SW 1271 (cell line): ENCODE measurements around the gene TCIRG1.
A peak's percentile ranks its signal among the peaks of the same experiment; 100 is the strongest.

Experiments used
- DNase-seq, 2 experiments: peaks; one replicate each; lab custom pipeline; 2025; lab: John Stamatoyannopoulos, UW

The TCIRG1 gene

DNA sequence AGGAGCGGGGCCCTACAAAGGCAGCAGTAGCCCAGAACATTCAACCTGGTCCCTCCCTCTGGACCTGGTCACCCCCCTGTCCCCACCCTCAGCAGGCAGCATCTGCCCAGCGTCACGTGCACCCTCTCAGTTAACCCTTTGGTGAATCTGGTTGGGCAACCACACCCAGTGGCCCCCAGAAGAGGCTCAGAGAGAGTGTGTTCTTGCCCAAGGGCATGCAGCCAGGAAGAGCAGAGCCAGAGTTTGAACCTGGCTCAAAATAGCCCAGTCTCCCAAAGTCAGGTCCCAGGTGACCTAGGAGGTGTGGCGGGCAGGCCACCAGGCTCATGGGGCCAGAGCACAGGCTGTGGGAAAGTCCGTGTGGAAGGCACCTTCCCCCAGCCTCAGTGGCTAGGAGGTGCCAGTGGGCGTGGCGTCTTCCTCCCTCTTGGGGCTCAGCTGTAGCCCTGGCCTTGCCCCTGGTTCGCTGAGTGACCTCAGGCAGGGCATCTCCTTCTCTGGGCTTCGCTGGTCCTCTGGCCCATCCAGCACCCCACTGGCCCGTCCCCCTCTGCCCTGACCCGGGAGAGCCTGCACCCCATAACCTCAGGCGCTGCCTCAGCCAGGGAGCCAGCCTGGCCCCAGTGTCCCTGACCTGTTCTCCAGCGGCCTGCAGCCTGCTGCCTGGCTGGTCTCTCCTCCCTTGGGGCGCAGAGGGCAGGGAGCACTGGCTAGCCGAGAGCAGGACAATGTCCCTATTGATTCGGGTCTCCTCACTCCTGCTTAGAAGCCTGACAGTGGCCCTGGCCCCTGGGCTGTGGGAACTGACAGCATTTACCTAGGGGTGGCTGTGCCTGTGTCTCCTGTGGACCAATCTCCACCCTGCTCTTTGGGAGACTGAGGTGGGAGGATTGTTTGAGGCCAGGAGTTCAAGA lies 21.7 kb upstream of the TCIRG1 start:
- DNase-seq, result peak in 1 of 2 experiments; percentile 36

DNA sequence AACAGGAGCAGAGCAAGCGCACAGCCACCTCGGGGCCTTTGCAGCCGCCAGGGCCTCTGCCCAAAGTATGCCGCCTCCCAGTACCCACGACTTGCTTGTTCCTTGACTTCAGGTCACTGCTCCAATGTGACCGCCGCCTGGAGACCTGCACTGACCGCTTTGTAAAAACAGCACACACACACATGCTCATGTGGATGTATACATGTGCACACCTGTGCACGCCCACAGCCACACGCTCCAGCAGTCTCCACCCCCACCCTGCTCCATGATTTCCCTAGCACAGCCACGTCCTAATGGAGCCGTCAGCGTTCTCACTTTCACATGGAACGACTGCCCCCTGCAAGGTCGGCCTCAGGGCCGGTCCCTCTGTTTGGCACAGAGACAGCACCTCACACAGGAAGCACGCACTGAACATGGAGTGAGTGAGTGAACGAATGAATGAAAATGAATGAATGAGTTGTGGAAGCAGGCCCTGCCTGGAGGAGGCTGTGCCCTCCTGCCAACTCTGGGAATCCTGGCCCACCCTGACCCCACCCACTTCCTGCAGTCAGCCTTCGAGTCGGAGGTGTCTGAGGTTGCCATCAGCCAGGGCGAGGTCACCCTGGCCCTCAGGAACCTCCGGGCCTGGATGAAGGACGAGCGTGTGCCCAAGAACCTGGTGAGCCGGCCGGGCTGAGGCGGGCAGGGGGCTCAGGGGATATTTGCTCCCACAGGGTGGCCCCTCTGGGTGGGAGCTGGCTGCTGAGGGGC lies 20.7 kb upstream of the TCIRG1 start:
- no peak for DNase-seq

GRCh38 chr11:68018730-68019190 lies 20.1 kb upstream of the TCIRG1 start:
- DNase-seq, result no peak

- no peak for DNase-seq
Observed at GRCh38 chr11:68019486-68019885, 19.3 kb upstream of the TCIRG1 start.

DNA sequence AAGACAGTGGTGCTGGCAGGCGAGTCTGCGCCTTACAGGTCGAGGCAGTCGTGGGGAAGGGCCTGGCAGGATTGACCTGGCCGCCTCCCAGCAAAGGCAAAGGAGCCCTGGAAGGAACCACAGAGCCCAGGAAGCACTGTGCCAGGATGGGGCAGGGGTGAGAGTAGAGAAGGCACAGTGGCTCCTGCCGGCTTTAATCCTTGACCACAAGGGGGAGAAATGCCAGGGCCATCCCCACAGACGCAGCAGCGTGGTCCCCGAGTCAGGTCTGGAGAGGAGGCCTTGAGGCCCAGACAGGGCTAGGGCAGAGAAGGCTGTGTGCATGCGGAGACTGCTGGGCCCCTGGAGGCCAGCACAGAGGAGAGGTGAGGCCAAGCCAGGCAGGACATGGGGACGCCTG lies 18.2 kb upstream of the TCIRG1 start:
- peak; percentile 33 to 62 for DNase-seq

DNA sequence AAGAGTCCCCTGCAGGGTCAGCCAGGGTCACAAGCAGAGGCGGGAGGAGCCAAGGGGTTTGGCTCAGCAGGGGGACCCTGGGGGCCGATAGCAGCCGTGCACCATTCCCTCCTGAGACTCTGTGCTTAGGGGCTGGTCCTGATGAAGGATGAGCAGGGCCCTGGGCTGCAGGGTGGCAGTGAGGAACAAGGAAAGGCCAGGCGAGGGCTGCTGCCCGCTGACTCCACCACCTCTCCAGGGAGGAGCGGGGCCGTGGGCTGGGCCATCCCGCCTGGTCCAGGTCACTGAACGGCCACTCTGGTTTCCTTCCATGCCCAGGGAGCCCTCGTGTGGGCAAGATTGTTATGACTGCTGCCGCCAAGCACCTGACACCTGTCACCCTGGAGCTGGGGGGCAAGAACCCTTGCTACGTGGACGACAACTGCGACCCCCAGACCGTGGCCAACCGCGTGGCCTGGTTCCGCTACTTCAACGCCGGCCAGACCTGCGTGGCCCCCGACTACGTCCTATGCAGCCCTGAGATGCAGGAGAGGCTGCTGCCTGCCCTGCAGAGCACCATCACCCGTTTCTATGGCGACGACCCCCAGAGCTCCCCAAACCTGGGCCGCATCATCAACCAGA lies 17.5 kb upstream of the TCIRG1 start:
- peak in 1 of 2 experiments; percentile 44 for DNase-seq

DNA sequence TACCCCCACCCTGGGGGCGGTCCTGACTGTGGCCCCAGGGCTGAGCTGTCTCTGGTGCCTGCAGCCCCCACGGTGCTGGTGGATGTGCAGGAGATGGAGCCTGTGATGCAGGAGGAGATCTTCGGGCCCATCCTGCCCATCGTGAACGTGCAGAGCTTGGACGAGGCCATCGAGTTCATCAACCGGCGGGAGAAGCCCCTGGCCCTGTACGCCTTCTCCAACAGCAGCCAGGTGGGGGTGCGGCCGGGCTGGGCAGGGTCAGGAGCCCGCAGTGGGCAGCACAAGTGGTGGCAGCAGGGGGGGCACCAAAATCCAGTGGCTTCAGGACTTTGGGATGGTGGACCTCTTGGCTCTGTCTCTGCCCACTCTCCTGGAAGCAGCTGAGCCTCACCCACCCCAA lies 16.3 kb upstream of the TCIRG1 start:
- DNase-seq, result no peak

DNA sequence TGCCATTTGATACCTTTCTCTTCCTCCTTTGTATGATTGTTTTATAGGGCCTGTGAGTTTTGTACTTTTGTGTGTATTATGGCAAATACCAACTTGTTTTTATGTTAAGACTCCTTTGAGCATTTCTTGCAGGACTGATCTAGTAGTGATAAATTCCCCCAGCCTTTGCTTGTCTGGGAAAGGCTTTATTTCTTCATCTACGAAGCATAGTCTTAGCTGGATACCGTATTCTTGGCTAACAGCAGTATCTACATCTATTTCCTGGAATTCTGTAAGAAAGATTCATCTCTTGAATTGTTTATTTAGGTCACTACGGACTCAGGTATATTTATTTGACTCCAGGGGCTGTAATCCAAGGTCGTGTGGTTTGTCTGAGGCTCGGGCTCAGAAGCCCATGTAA lies 14.3 kb upstream of the TCIRG1 start:
- no peak for DNase-seq

GRCh38 chr11:68025047-68025446 lies 13.8 kb upstream of the TCIRG1 start:
- DNase-seq, result peak in 1 of 2 experiments; percentile 36

- DNase-seq, result no peak
Observed at GRCh38 chr11:68026391-68027105, 12.3 kb upstream of the TCIRG1 start.

DNA sequence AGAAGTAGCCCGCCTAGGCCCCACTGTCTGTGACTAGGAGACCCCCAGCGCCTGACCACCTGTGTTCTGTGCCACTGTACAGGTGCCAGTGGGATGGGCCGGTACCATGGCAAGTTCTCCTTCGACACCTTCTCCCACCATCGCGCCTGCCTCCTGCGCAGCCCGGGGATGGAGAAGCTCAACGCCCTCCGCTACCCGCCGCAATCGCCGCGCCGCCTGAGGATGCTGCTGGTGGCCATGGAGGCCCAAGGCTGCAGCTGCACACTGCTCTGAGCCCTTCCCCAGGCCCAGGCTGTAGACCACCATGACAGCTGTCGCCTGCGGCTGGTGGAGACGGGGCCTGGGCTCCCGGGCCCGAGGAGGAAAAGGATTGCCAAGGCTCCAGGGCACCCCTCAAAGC lies 11.2 kb upstream of the TCIRG1 start:
- no peak for DNase-seq

DNA sequence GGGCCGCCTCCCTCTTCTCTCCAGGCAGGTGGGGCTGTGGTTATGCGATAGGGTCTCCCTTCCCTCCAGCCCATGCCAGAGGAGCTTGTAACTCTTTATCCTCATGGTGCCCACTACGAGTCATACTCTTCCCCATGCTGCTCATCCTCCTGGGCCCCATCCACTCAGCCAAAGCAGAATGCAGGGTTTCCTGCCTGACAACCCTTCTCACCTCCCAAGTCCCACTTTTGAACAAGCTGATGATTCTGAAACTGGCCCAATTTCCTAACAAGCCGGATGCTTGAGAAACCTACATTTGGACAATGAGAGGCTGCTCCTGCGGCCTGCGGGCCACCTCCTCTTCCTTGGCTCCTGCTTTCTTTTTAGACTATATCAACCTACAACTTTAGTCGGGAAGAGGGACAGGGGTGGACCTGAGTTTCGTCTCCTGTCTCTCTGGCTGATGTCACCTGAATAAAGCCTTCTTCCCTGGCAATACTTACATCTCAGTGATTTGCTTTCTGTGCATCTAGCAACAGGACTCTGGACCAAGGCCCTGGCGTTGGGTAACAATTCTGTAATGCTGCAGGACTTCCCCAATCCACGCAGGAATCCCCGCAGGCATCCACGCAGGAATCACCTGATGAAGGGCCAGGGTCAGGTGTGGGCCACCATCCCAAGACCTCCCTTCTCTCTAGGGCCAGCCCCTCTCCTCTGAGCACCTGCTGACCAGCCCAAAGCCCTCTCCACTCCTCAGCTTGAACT lies 9.9 kb upstream of the TCIRG1 start:
- DNase-seq, result peak in 1 of 2 experiments; percentile 18

- DNase-seq, result peak; percentile 99 to 100
Observed at GRCh38 chr11:68030318-68031143, 8.3 kb upstream of the TCIRG1 start, which contains the start of gene NDUFS8. TSS of gene NDUFS8 (plus strand) at chr11:68030681. CDS start at chr11:68032152, 1,471 bp downstream.

DNA sequence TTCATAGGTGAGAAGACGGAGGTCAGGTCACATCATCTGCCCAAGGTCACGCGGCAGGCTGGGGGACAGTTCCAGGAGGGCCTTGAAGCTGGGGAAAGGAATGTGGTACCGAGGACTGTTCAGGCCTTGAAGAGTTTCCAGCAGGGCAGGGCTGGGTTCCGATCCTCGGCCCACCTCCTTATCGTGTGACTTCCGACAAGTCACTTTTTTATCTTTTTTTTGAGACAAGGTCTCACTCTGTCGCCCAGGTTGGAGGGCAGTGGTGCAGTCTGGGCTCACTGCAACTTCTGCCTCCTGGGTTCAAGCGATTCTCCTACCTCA lies 7.7 kb upstream of the TCIRG1 start:
- DNase-seq, result no peak

- no peak for DNase-seq
Observed at GRCh38 chr11:68032003-68032402, 6.8 kb upstream of the TCIRG1 start.

GRCh38 chr11:68032997-68033707 lies 5.7 kb upstream of the TCIRG1 start:
- no peak for DNase-seq

GRCh38 chr11:68033708-68034045 lies 5.1 kb upstream of the TCIRG1 start:
- no peak for DNase-seq

DNA sequence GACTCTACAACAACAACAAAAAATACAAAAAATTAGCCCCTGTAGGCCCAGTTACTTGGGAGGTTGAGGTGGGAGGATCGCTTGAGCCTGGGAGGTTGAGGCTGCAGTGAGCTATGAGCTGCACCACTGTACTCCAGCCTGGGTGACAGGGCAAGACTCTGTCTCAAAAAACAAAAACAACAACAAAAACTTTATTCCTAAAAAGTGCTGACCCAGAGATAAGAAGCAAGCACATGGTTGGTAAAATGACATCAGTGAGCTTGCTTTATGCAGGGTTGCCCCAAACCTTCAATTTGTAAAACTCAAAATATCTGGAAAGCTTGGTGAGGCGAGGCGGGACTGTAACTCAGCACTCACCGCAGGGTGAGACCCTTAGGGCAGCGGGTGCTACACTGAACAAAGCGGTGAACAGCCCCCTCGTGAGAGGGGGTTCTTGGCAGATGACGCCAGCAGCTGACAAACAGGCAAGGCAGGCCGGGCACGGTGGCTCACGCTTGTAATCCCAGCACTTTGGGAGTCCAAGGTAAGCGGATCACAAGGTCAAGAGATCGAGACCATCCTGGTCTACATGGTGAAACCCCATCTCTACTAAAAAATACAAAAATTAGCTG lies 3.5 kb upstream of the TCIRG1 start:
- no peak for DNase-seq

DNA sequence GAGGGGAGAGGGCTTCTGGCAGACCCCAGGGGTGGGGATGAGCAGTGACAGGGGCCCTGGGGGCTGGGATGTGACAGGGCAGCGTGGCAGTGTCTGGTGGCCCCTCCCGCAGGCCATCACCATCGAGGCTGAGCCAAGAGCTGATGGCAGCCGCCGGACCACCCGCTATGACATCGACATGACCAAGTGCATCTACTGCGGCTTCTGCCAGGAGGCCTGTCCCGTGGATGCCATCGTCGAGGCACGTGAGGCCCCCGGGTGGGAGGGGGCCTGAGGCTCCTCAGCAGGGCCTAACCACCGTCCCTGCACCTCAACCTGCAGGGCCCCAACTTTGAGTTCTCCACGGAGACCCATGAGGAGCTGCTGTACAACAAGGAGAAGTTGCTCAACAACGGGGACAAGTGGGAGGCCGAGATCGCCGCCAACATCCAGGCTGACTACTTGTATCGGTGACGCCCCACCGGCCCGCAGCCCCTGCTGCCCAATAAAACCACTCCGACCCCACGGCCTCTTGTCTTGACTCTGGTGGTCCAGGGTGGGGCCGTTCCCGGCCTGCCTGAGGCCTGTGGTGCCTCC lies 2.6 kb upstream of the TCIRG1 start:
- DNase-seq, result no peak
